ENCODE data around the gene NCOA1. TPM values are rescaled to one million over a fixed set of nuclear protein-coding genes. Genes with fewer than 3 reads are reported as not detected.
"Not testable (repeated sequence)": the region's sequence is repeated elsewhere in the genome, so short reads cannot be mapped to it uniquely, and the experiment has no call there.

Gene NCOA1
- polyA plus RNA-seq, 4 donors: 40.7 to 50.9 (median 46.8) TPM

- not testable (repeated sequence) for DNase-seq (ENCODE audit: low read depth in 4 of 4, low spot score in 3 of 4)
Observed at GRCh38 chr2:24569565-24569964, 78.5 kb downstream of the NCOA1 start.

GRCh38 chr2:24570225-24570624 is 79.2 kb downstream of the NCOA1 start:
- DNase-seq (ENCODE audit: low read depth in 4 of 4, low spot score in 3 of 4): no peak

GRCh38 chr2:24571828-24572442 is 80.9 kb downstream of the NCOA1 start:
- DNase-seq (ENCODE audit: low read depth in 4 of 4, low spot score in 3 of 4): no peak

- DNase-seq (ENCODE audit: low read depth in 4 of 4, low spot score in 3 of 4): no peak
Observed at GRCh38 chr2:24576146-24576545, 85.1 kb downstream of the NCOA1 start.

- DNase-seq (ENCODE audit: low read depth in 4 of 4, low spot score in 3 of 4): no peak
Observed at GRCh38 chr2:24576617-24577016, 85.6 kb downstream of the NCOA1 start.

- DNase-seq (ENCODE audit: low read depth in 4 of 4, low spot score in 3 of 4): no peak
Observed at GRCh38 chr2:24577481-24577880, 86.4 kb downstream of the NCOA1 start.

GRCh38 chr2:24579053-24579803 is 88.2 kb downstream of the NCOA1 start:
- DNase-seq (ENCODE audit: low read depth in 4 of 4, low spot score in 3 of 4): no peak

- no peak for DNase-seq (ENCODE audit: low read depth in 4 of 4, low spot score in 3 of 4)
Observed at GRCh38 chr2:24580561-24580960, 89.5 kb downstream of the NCOA1 start.

GRCh38 chr2:24581971-24582370 is 90.9 kb downstream of the NCOA1 start:
- not testable (repeated sequence) for DNase-seq (ENCODE audit: low read depth in 4 of 4, low spot score in 3 of 4)

GRCh38 chr2:24586955-24587354 is 95.9 kb downstream of the NCOA1 start:
- no peak for DNase-seq (ENCODE audit: low read depth in 4 of 4, low spot score in 3 of 4)

- no peak for DNase-seq (ENCODE audit: low read depth in 4 of 4, low spot score in 3 of 4)
Observed at GRCh38 chr2:24588294-24588693, 97.2 kb downstream of the NCOA1 start.

GRCh38 chr2:24592441-24593100 is 101.5 kb downstream of the NCOA1 start:
- no peak for DNase-seq (ENCODE audit: low read depth in 4 of 4, low spot score in 3 of 4)

GRCh38 chr2:24594283-24594682 is 103.2 kb downstream of the NCOA1 start:
- no peak for DNase-seq (ENCODE audit: low read depth in 4 of 4, low spot score in 3 of 4)

GRCh38 chr2:24597181-24597870 is 106.3 kb downstream of the NCOA1 start:
- no peak for DNase-seq (ENCODE audit: low read depth in 4 of 4, low spot score in 3 of 4)

GRCh38 chr2:24600140-24600539 is 109.1 kb downstream of the NCOA1 start:
- DNase-seq (ENCODE audit: low read depth in 4 of 4, low spot score in 3 of 4): not testable (repeated sequence)

GRCh38 chr2:24611631-24612030 is 120.6 kb downstream of the NCOA1 start:
- DNase-seq (ENCODE audit: low read depth in 4 of 4, low spot score in 3 of 4): no peak

GRCh38 chr2:24613154-24613814 is 122.2 kb downstream of the NCOA1 start:
- DNase-seq (ENCODE audit: low read depth in 4 of 4, low spot score in 3 of 4): no peak

- DNase-seq (ENCODE audit: low read depth in 4 of 4, low spot score in 3 of 4): no peak
Observed at GRCh38 chr2:24616616-24617015, 125.6 kb downstream of the NCOA1 start.

GRCh38 chr2:24617424-24617823 is 126.4 kb downstream of the NCOA1 start:
- no peak for DNase-seq (ENCODE audit: low read depth in 4 of 4, low spot score in 3 of 4)

- DNase-seq (ENCODE audit: low read depth in 4 of 4, low spot score in 3 of 4): no peak
Observed at GRCh38 chr2:24618144-24618543, 127.1 kb downstream of the NCOA1 start.

GRCh38 chr2:24618680-24619079 is 127.6 kb downstream of the NCOA1 start:
- DNase-seq (ENCODE audit: low read depth in 4 of 4, low spot score in 3 of 4): no peak
